GM19324 (cell line): ENCODE measurements around the gene ALLC.
"Not testable (repeated sequence)": the region's sequence is repeated elsewhere in the genome, so short reads cannot be mapped to it uniquely, and the experiment has no call there.

ENCODE experiments used
- ATAC-seq: cut with Tn5 transposase; IDR thresholded peaks from one replicate; pipeline ENCODE4 v1.9.1; 2021; ENCODE audit warnings: mild to moderate bottlenecking, moderate library complexity; ENCODE audit not compliant: unreplicated experiment, low FRiP score

The ALLC gene

DNA sequence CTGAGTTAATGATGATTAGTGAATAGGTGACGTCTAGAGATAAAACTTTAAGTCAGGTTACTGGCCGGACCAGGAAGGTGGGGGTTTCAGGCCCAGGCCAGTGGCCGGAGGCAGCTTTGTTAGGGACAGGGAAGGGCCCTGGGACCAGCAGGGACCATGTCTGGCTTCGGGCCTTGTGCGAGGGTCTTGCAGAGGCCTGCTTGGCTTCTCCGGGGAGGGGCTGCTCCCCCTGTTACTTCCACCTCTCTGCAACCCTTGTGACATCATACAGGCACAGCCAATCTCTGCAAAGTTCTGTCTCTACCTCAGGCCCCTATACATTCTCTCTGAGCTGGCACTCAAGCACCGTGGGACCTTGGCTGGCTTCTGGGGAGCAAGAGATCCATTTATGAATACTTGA is at the start of gene ALLC:
Gene ALLC (plus strand): TSS at position 320 of the 400 bp plus-strand sequence. CDS start 12,958 bp downstream, outside the sequence.
- no peak for ATAC-seq

DNA sequence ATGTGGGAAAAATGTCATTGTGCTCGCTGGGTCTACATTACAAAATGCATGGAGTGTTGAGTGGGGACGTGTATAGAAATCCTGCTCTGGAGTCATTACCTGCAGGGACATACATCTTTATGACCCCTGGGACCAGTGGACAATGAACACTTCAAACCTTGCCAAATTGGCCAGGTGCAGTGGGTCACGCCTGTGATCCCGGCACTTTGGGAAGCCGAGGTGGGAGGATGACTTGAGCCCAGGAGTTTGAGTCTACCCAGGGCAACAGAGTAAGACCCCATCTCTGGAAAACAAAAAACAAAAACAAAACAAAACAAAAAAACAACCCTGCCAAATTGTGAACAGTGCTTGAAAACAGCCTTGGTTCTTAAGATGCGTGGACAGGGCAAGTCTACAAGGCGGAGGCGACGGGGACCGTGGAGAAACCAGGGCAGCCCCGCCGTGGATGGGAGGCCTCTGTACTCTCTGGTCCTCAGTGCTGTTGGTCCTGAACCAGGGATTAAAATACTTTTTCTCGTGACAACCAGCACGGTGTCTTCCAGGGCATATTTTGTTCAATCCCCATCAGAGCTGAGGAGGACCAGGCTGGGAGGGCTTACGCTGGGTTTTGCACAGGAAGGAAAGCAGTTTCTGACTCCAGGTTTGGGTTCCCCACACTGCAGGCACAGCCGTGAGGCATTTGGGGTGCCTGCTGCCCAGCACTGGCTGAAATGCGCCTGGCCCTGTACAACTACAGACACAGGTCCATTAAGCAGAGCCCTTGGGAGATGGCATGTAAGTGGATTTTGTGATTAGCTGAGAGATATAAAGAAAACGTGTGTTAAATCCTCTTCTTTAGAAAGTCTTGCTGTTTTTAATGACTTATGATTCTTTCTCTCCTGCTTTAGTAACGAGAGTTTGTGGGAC is 49.4 kb upstream of the ALLC start:
- no peak for ATAC-seq

DNA sequence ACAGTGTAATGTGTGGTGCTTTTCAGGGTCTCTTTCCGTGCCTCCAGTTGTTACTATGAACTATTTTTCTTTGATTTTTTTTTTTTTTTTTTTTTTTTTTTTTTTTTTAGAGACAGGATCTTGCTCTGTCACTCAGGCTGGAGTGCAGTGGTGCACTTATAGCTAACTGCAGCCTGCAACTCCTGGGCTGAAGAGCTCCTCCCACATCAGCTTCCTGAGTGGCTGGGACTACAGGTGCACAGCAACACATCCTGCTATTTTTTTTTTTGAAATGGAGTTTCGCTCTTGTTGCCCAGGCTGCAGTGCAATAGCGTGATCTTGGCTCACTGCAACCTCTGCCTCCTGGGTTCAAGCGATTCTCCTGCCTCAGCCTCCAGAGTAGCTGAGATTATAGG is 48.7 kb upstream of the ALLC start:
- ATAC-seq: not testable (repeated sequence)

DNA sequence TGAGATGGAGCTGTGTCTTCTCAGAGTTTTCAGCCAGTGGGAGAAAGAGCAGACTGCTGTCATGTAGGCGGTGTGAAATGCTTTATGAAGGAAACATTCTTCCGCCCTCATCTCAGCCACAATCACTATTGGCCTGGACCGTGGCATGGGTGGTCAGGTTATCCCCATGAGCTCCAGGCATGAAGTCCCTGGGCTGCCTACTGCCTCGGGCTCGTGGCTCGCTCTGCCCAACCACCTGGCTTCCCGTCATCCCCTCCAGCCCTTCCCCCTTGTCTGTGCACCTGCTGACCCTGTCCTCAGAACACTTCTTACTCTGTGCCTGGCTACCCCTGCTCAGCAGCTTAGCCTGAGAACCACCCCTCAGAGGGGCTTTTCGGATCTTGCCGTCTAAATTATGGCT is 47.6 kb upstream of the ALLC start:
- ATAC-seq: no peak

DNA sequence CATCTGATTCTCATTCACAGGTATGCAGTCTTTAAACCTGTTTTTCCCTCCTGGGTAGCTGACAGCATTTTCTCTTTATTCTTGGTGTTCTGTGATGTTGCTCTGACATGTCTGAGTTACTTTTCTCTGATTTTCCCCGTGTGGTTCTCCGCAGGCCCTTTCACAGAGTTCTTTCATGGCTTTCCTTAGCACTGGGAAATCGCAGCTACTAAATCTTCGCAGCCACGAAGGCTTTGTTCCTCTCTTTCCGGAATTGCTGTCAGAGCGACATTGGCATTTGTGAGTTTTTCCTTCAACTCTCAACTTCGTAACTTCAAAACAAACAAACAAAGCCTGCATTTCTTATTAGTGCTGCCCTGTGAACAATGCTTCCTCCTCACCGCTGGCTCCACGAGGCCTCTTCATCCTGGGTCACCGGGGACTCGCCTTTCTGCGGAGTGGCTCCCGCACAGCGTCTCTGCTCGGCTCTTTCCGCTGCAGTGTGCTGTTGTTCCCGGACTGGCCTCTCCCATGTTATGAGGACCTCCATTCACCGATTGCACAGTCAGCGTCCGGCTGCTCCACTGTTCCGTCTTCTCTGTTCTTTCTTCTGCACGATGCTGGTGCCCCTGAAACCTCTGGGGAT is 47.0 kb upstream of the ALLC start:
- no peak for ATAC-seq

DNA sequence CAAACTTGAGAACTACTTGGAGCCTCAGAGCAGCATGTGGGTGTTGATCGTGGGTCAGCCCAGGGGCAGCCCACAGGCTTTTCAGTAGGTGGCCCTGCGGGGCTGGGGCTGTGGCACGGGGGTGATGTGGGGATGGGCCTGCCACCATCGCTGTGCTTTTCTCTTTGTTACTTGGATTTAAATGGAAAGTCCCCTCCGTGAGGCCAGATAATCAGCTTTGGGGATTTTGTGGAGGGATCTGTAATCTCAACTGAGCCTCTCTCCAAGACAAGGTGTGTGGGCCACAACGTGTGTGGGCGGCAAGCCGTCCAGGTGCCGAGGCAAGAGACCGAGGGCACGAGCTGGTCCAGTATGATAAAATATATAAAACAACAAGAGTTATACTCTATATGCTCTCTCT is 46.4 kb upstream of the ALLC start:
- ATAC-seq: no peak

DNA sequence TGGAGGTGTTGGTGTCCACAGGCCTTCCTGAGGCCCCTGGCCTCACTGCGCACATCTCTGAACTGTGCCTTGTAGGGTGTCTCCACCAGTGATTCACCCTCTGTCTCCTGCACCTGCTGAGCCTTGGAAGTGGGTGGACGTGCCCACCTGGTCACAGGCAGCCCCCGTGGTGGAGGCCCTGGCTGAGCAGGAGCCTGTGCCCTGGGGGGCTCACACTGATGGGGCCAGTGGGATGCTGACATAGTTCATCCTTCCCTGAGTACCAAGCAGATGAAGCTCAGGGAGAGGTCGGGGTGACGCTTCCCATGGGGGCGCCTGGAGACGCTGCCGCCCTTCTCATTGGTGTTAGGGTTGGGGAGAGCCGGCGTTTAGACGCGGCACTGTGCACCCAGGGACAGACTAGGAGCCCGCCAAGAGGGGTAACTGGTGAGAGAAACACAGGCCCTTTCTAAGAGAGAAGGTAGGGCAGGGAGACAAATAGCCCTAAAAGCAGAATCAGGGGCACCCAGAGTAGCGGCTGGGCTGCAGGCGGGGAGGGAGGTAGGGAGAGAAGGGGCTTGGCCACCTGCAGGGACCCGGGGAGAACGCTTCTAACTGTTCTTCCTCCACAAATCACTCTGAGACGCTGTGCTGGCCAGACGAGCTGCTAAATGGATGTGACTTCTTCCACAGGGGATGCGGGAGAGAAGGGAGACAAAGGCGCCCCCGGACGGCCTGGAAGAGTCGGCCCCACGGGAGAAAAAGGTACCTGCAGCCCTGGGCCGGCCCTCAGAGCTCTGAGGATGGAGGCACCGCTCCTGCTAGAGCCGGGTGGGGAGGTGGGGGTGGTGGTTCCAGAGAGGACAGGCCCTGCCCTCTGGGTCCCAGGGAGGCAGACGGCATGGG is 45.1 kb upstream of the ALLC start:
- ATAC-seq: no peak

DNA sequence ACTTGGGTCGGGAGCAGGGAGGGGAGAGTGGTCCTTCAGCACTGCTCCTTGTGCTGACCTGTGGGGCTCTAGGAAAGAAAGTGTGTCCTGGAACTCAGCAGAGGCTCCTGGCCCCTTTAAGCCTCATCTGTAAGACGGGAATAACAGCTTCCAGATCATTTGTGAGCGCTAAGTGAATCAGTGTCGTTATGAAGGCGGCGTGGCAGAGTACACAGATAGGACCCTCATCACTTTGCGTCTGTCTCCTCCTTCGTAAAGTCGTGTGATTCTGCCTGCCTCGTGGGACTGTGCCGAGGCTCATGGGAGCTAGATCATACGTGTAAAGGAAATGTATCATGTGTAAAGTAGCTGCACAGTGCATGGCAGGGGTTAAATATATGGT is 44.5 kb upstream of the ALLC start:
- no peak for ATAC-seq

DNA sequence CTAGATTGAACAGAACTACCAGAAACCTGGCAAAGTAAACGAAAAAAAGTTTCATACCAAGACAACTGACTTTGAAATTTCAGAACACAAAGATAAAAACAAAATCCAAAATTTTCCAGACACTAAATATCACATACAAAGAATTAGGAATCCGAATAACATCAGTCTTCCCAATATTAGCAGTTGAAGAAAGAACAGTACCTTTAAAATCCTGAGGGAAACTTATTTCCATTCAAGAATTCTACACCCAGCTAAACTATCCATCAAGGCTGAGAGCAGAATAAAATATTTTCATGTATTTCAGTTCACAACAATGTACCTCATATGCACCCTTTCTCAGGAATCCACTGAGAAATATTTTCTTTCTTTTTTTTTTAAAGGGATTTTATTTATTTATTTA is 43.3 kb upstream of the ALLC start:
- not testable (repeated sequence) for ATAC-seq

DNA sequence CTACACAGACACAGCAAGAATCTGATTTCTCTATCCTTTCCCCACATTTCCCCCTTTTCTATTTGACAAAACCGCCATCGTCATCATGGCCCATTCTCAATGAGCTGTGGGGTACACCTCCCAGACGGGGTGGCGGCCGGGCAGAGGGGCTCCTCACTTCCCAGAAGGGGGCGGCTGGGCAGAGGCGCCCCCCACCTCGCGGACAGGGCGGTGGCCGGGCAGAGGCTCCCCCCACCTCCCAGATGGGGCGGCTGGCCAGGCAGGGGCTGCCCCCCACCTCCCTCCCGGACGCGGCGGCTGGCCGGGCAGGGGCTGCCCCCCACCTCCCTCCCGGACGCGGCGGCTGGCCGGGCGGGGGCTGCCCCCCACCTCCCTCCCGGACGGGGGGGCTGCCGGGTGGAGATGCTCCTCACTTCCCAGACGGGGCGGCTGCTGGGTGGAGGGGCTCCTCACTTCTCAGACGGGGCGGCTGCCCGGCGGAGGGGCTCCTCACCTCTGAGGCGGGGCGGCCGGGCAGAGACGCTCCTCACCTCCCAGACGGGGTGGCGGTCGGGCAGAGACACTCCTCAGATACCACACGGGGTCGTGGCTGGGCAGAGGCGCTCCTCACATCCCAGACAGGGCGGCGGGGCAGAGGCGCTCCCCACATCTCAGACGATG is 42.3 kb upstream of the ALLC start:
- not testable (repeated sequence) for ATAC-seq

DNA sequence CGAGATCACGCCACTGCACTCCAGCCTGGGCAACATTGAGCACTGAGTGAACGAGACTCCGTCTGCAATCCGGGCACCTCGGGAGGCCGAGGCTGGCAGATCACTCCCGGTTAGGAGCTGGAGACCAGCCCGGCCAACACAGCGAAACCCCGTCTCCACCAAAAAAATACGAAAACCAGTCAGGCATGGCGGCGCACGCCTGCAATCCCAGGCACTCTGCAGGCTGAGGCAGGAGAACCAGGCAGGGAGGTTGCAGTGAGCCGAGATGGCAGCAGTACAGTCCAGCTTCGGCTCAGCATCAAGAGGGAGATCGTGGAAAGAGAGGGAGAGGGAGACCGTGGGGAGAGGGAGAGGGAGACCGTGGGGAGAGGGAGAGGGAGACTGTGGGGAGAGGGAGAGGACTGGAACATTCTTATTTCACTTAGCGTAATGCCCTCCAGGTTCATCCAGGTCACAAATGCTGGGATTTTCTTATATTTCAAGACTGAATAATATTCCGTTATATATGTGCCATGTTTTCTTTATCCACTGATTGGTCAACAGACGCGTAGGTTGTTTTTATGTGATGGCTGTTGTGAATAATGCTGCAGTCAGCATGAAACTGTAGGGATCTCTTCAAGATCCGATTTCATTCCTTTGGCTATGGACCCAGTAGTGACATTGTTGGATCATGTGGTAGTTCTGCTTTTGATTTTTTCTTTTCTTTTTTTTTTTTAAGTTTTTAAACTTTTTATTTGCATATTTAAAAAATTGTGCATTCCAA is 41.4 kb upstream of the ALLC start:
- not testable (repeated sequence) for ATAC-seq

DNA sequence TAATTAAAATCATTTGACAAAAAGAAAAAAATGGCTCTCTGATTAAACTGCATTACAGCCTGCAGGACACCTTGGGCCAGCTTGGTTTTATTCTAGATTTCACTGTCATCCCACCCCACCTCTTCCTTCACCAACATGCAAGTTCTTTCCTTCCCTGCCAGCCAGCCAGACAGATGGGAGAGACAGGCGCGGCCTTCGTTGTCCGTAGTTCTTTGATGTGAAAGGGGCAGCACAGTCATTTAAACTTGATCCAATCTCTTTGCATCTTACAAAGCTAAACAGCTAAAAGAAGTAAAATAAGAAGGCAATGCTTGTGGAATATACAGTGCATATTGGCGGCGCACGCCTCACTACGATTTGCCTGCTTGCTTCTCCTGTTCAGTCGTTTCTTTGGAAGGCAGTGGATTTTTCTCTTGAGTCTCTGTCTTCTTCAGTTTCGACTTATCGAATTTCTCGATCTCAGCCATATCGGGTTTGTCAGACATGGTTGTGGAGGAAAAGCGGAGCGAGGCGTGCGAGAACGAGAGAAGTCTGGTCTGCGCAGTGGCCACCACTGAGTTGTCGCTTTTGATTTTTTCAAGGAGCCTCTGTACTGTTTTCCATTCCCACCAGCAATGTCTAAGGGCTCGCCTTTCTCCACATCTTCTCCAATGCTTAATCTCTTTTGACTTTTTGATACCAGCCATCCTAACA is 40.7 kb upstream of the ALLC start:
- ATAC-seq: no peak

DNA sequence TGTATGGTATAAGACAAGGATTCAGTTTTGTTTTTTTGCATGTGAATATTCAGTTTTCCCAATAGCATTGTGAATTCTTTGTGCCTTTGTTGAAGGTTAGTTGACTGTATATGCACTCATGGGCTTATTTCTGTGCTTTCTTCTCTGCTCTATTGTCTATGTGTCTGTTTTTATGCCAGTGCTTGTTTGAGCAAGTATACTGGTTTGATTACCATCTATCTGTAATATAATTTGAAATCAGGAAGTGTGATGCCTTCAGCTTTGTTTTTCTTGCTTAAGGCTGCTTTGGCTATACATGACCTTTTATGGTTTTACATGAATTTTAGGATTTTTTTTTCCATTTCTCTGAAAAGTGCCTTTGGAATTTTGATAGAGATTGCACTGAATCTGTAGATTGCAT is 39.6 kb upstream of the ALLC start:
- no peak for ATAC-seq

DNA sequence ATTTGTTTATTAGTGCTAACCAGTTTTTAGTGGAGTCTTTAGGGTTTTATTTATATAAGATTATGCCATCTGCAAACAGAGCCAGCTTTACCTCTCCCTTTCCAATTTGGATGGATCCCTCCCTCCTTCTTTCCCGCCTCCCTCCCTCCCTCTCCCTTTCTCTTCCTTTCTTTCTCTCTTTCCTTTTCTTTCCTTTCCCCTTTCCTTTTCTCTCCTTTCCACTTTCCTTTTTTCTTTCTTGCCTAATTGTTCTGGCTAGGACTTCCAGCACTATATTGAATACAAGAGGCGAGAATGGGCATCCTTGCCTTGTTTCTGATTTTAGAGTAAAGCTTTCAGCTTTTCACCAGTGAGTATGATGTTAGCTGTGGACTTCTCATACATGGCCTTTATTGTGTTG is 39.0 kb upstream of the ALLC start:
- no peak for ATAC-seq

DNA sequence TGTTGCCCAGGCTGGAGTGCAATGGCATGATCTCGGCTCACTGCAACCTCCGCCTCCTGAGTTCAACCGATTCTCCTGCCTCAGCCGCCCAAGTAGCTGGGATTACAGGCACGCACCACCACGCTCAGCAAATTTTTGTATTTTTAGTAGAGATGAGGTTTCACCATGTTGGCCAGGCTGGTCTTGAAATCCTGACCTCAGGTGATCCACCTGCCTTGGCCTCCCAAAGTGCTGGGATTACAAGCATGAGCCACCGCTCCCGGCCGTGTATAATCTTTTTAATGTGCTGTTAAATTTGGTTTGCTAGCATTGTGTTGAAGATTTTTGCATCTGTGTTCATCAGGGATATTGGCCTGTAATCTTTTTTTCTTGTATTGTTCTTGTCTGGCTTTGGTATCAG is 38.3 kb upstream of the ALLC start:
- ATAC-seq: not testable (repeated sequence)

DNA sequence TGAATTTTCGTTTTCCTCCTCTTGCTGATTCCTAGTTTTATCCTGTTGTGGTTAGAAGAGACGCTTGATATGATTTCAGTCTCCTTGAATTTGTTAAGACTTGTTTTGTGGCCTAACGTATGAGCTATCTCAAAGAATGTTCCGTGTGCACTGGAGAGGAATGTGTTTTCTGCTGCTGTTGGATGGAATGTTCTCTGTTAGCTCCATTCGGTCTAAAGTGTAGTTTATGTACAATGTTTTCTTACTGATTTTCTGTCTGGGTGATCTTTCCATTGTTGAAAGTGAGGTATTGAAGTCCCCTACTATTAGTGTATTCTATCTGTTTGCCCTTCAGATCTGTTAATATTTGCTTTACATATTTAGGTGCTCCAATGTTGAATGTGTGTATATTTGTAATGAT is 37.2 kb upstream of the ALLC start:
- ATAC-seq: no peak

DNA sequence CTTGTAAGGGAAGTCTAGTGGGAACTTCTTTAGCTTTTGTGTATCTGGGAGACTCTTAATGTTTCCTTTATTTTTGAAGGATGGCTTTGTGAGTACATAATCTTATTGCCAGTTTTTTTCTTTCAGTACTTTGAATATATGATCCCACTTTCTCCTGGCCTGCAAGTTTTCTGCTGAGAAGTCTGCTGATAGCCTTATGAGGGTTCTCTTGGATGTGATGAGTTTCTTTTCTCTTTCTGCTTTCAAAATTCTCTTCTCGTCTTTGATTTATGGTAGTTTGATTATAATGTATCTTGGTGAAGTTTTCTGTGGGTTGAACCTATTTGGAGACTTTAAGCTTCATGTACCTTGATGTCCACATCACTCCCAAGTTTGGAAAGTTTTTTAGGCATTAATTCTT is 35.0 kb upstream of the ALLC start:
- no peak for ATAC-seq

DNA sequence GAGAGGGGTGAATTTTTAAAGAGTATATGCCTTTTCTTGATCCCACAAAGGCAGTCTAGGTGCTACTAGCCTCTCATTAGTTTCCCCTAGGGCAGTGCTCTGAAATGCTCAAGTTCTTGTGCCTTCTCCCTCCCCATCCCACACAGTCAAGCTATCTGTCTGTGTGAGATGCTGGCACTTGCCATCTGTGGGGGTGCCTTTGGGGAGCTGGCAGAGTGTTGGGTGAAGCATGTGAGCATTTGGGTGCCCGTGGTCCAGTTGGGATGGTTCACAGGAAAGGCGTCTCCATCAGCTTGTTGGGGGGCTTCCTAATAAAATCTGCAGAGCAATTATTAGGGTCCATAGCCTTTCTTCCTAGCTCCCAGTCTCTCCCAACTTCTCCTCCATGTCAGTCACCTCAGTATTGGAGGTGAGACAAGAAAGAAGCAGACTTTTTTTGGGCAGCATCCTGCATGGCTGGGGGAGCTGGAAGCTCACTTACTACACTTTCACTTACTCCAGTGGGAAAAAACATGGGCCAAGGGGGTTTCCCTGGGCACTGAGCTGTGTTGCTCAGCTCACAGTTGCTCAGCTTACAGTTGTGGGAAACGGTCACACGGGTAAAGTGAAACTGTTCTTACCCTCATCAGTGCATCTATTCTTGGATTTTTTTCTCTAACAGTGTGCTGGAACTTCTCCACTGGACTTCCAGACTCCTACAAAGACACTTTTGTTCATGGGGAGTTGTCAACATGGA is 33.8 kb upstream of the ALLC start:
- no peak for ATAC-seq

DNA sequence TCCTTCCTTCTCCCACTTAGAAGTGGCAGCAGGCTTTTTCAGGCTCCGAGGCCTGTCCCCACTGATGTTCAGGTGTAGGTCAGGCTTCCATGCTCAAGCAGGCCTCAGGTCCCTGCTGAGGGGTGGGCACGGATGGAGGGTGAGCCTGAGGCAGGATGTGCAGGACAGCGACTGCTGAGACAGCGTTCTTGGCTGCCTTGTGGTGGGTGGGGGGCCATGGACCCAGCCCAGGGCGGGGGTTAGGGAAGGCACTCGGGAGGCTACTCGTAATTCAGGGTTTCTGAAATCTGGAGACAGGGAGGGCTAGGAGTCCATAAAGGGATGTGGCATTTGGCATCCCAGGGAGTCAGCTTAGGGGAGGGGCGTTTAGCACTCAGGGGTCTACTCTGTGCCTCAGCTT is 32.8 kb upstream of the ALLC start:
- ATAC-seq: no peak
